Activated B cell treated with CpG ODN at 0.5 μM for 24 hours (primary cell): ENCODE data around the gene SLC6A17. TPM values are rescaled to one million over a fixed set of nuclear protein-coding genes. Genes with fewer than 3 reads are reported as not detected.

Experiments used
- ATAC-seq: fragments of 200-7000 bp; cut with Tn5 transposase; one replicate; pipeline ENCODE4 v1.10.0; 2021; ENCODE audit warnings: low read depth, mild to moderate bottlenecking, moderate library complexity
- CTCF ChIA-PET: fragments of 350-600 bp; sonication (Branson Sonifier 250); formaldehyde crosslinking; loops from one replicate; lab custom pipeline; 2021; ENCODE audit warnings: antibody characterized with exemption; lab: Charles Lee
- POLR2A ChIA-PET: fragments of 350-600 bp; sonication (Branson Sonifier 250); formaldehyde crosslinking; loops from one replicate; lab custom pipeline; 2021; ENCODE audit warnings: antibody characterized with exemption; lab: Charles Lee
- DNase-seq: peaks from one replicate; pipeline ENCODE4 v3.0.0; 2022
- H3K27ac Mint-ChIP-seq: one replicate; pipeline ENCODE4 v1.8.0; 2020; ENCODE audit warnings: mixed read lengths
- H3K27me3 Mint-ChIP-seq: one replicate; pipeline ENCODE4 v1.8.0; 2021; ENCODE audit warnings: mixed read lengths
- H3K36me3 Mint-ChIP-seq: one replicate; pipeline ENCODE4 v1.8.0; 2021; ENCODE audit warnings: low read depth, mixed read lengths
- H3K4me1 Mint-ChIP-seq: one replicate; pipeline ENCODE4 v1.8.0; 2021; ENCODE audit warnings: mixed read lengths
- H3K4me3 Mint-ChIP-seq: one replicate; pipeline ENCODE4 v1.8.0; 2020; ENCODE audit warnings: mild to moderate bottlenecking, mixed read lengths
- H3K9me3 Mint-ChIP-seq: one replicate; pipeline ENCODE4 v1.8.0; 2020; ENCODE audit warnings: mixed read lengths
- intact Hi-C: fragments of 100-400 bp; cut with micrococcal nuclease; formaldehyde crosslinking; loops from one replicate; pipeline ENCODE4 v1.15.1; 2024
- total RNA-seq: library from RNA; stranded (reverse); gene quantifications from 2 replicates; pipeline ENCODE4 v1.2.3, GENCODE V29; 2022
- TF ChIP-seq, protein P1 (sequence below): fragments of 200-600 bp; IDR thresholded peaks from one replicate; pipeline ENCODE4 v1.8.0; 2022; ENCODE audit warnings: antibody characterized with exemption, mild to moderate bottlenecking

The SLC6A17 gene
- total RNA-seq, 1 donor from 2014 or later = not detected

DNA sequence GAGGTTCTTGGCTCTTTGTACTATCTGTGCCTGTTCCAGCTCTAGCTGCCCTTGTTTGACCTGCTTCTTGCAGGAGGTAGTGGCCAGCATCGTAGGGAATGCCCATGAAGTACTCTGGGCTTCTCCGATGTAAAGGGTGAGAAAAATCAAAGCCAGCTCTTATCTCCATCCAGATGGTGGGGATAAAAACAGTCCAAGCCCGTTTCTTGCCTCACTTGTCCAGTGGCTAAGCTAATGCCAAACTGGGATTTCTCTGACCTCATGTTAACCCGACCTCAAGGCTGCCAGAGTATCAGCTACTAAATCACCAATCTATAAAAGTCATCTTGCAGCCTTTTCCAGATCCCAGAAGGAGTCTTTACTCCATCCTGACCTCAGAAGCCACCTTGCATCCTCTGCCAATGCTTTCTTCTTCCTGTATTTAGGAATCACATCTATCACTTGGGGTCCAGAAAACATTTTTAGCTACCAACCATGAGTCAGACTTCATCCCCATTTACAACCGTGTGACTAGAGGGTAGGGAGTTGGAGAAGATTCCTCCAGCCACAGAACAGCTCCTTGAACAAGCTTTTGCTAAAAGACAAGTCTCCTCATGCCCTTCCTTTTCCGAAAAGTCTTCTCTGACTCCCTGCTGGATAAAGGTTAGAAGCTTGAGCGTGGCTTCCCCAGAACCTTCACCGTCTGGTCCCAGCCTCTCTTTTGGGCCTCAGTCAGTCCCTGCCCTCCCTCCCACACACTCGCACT lies 95.8 kb downstream of the SLC6A17 start:
- Mint-ChIP-seq H3K4me3 (no peak overlapping the region), H3K36me3 (no peaks in the 10 kb centered on the region), H3K9me3 (no peaks in the 10 kb centered on the region), H3K4me1 (peaks cover 29% of the 10 kb centered on the region), H3K27ac (no peak overlapping the region), H3K27me3 (no peaks in the 10 kb centered on the region)
- TF ChIP-seq, protein P1, sequence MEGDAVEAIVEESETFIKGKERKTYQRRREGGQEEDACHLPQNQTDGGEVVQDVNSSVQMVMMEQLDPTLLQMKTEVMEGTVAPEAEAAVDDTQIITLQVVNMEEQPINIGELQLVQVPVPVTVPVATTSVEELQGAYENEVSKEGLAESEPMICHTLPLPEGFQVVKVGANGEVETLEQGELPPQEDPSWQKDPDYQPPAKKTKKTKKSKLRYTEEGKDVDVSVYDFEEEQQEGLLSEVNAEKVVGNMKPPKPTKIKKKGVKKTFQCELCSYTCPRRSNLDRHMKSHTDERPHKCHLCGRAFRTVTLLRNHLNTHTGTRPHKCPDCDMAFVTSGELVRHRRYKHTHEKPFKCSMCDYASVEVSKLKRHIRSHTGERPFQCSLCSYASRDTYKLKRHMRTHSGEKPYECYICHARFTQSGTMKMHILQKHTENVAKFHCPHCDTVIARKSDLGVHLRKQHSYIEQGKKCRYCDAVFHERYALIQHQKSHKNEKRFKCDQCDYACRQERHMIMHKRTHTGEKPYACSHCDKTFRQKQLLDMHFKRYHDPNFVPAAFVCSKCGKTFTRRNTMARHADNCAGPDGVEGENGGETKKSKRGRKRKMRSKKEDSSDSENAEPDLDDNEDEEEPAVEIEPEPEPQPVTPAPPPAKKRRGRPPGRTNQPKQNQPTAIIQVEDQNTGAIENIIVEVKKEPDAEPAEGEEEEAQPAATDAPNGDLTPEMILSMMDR = no peak
- ChIA-PET POLR2A (interaction anchor here (3.7 kb wide), 1 partner anchor 35 kb away, joined by 32 read pairs; the partner anchor contains the start of gene KCNC4), CTCF (interaction anchor here (1.6 to 5.3 kb wide), 2 partner anchors 38 to 49 kb away, joined by 6 to 26 read pairs; no protein-coding TSS in a partner anchor)
- intact Hi-C loops = no loop called here
- no peak for ATAC-seq
- DNase-seq = no peak

DNA sequence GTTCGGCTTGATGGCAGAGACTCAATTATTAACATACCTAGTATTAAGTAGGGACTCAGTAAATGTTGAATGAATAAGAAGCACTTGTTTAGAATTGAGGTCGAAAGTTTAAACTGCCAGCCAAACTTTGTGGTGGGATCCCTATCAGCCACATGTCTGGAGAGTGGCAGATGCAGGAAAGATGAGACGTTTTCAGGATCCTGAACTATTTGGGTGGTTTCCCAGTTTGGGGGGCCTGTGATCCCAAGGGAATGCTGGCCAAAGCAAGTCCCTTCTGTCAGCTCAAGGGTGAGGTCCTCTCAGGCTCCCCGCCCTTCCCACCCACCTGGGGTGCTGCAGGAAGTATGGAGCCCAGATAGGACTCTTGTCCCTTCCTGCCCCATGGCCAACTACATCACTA lies 98.5 kb downstream of the SLC6A17 start:
- DNase-seq (no peak), ATAC-seq (no peak)
- H3K4me1 Mint-ChIP-seq = peaks cover 16% of the 10 kb centered on the region
- no peak overlapping the region for H3K27ac Mint-ChIP-seq
- H3K27me3 Mint-ChIP-seq = no peaks in the 10 kb centered on the region
- no peak overlapping the region for H3K4me3 Mint-ChIP-seq
- CTCF ChIA-PET = no interaction called here
- intact Hi-C loops = no loop called here
- H3K9me3 Mint-ChIP-seq = no peaks in the 10 kb centered on the region
- POLR2A ChIA-PET = no interaction called here
- TF ChIP-seq, protein P1 = no peak
- H3K36me3 Mint-ChIP-seq = no peaks in the 10 kb centered on the region

DNA sequence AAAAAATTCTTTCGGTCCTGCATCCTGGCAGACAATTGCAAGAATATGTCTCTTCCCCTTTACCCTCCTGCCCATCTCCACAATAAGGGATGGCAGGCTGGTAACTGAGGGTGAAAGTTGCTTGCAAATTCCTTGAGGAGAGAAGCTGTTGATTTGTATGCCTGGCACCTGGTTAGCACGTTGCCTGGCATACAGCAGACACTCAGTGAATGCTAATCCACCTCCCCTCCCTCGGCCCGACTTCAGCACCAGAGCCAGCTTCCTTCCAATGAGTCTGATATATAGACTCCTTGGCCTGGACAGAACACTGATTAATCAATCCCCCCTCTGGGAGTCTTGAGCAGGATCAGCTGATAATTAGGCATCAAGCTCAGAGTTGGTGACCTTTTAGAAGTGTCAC lies 99.0 kb downstream of the SLC6A17 start:
- DNase-seq (no peak), ATAC-seq (no peak)
- TF ChIP-seq, protein P1 = no peak
- no peak overlapping the region for H3K27ac Mint-ChIP-seq
- H3K9me3 Mint-ChIP-seq = no peaks in the 10 kb centered on the region
- H3K36me3 Mint-ChIP-seq = no peaks in the 10 kb centered on the region
- CTCF ChIA-PET = no interaction called here
- no peaks in the 10 kb centered on the region for H3K27me3 Mint-ChIP-seq
- peaks cover 12% of the 10 kb centered on the region for H3K4me1 Mint-ChIP-seq
- intact Hi-C loops = no loop called here
- POLR2A ChIA-PET = no interaction called here
- H3K4me3 Mint-ChIP-seq = no peak overlapping the region

DNA sequence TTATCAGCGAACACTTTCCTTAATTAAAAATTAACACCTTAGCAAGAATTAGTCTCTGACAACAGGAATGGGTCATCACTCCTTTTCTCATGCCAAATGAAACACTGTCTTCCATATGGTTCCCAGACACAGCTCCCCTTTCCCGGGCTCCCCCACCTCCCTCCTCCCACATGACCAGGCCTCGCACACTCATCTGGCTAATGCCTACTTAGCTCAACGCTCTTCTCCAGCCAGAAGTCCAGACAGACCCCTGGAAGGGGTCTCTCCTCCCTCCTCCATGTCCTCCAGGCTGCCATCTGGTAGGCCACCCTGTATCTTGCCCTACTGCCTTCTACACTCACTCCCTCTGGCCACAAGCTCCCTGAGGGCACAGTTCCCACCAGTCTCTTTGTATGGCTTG lies 99.7 kb downstream of the SLC6A17 start:
- ATAC-seq = no peak
- Mint-ChIP-seq H3K4me3 (no peak overlapping the region), H3K36me3 (no peaks in the 10 kb centered on the region), H3K27ac (no peak overlapping the region), H3K4me1 (peaks cover 5% of the 10 kb centered on the region), H3K9me3 (no peaks in the 10 kb centered on the region), H3K27me3 (no peaks in the 10 kb centered on the region)
- intact Hi-C loops = no loop called here
- no peak for DNase-seq
- CTCF ChIA-PET = no interaction called here
- TF ChIP-seq, protein P1 = no peak
- POLR2A ChIA-PET = no interaction called here

DNA sequence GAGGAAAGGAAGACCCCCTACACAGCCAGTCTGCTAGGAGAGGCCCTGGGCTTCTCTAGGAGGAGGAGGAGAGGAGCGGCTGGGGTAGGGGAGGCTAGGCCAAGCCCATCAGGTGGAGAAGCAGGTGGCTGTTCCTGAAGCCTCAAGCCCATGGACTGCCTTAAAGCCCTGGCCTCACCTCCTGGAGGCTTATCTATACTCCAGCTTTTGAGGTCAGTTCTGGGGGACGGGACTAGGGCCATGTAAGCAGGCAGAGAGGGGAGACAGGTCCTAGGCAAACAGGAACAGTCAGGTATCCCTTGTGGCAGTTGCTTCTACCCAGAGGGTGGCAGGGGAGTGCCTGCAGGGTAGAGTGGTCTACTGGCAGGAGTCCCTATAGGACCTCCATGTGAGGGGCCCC lies 100.5 kb downstream of the SLC6A17 start:
- POLR2A ChIA-PET = no interaction called here
- no peaks in the 10 kb centered on the region for H3K36me3 Mint-ChIP-seq
- CTCF ChIA-PET = no interaction called here
- DNase-seq (no peak), ATAC-seq (no peak)
- H3K27me3 Mint-ChIP-seq = no peaks in the 10 kb centered on the region
- TF ChIP-seq, protein P1 = no peak
- no peak overlapping the region for H3K4me3 Mint-ChIP-seq
- intact Hi-C loops = no loop called here
- no peak overlapping the region for H3K27ac Mint-ChIP-seq
- H3K9me3 Mint-ChIP-seq = no peaks in the 10 kb centered on the region
- H3K4me1 Mint-ChIP-seq = peaks cover 7% of the 10 kb centered on the region

Other genes with a start within 250 kb of the SLC6A17 start
- gene CSF1, start 239.6 kb upstream of the SLC6A17 start, total RNA-seq = 1.9 and 2.0 TPM in 2 replicates
- gene AHCYL1, start 165.7 kb upstream of the SLC6A17 start, total RNA-seq = 40.5 and 41.6 TPM in 2 replicates
- gene STRIP1, start 115.9 kb upstream of the SLC6A17 start, total RNA-seq = 60.4 and 77.3 TPM in 2 replicates
- gene ALX3, start 79.8 kb upstream of the SLC6A17 start, total RNA-seq = not detected in 2 replicates
- gene UBL4B, start 38.1 kb upstream of the SLC6A17 start, total RNA-seq = not detected in 2 replicates
- 8.5 and 9.8 TPM in 2 replicates for gene KCNC4, start 59.8 kb downstream of the SLC6A17 start, total RNA-seq
- 52.7 and 61.1 TPM in 2 replicates for gene RBM15, start 188.9 kb downstream of the SLC6A17 start, total RNA-seq
- gene SLC16A4, start 240.5 kb downstream of the SLC6A17 start, total RNA-seq = 0.89 and 1.3 TPM in 2 replicates